OCI-LY1 (cell line): ENCODE data around the gene SAC3D1.

Experiments used
- CTCF ChIP-seq: fragments of 200-600 bp; sonication (generic), shearing (Covaris generic); IDR thresholded peaks from 2 replicates; pipeline ENCODE4 v1.5.1; 2017; ENCODE audit warnings: mild to moderate bottlenecking, antibody characterized with exemption, low read length, moderate library complexity, mixed read lengths
- EZH2 ChIP-seq: fragments of 200-600 bp; sonication (generic), shearing (Covaris generic); IDR thresholded peaks from 2 replicates; pipeline ENCODE4 v1.8.0; 2017; ENCODE audit warnings: borderline replicate concordance, mixed run types, mild to moderate bottlenecking, antibody characterized with exemption, low read length, moderate library complexity, mixed read lengths

- TF ChIP-seq EZH2 (no peak), CTCF (no peak)
Measured at GRCh38 chr11:65089621-65090020, 48.6 kb downstream of the SAC3D1 start.
